Nephron progenitor cell (in vitro differentiated cells): ENCODE results near the gene HOTAIR.

Experiments
- DNase-seq: peaks from one replicate; pipeline ENCODE4 v3.0.0; 2021
- H3K27ac Mint-ChIP-seq: 2 replicates; pipeline ENCODE4 v1.8.0; 2021; ENCODE audit warnings: mild to moderate bottlenecking, moderate library complexity, mixed read lengths
- H3K27me3 Mint-ChIP-seq: 2 replicates; pipeline ENCODE4 v1.8.0; 2021; ENCODE audit warnings: mild to moderate bottlenecking, low read depth, mixed read lengths; ENCODE audit not compliant: poor library complexity
- H3K36me3 Mint-ChIP-seq: 2 replicates; pipeline ENCODE4 v1.8.0; 2021; ENCODE audit warnings: low read depth, mixed read lengths
- H3K4me1 Mint-ChIP-seq: 2 replicates; pipeline ENCODE4 v1.8.0; 2021; ENCODE audit warnings: mixed read lengths
- H3K4me3 Mint-ChIP-seq: 2 replicates; pipeline ENCODE4 v1.8.0; 2021; ENCODE audit warnings: mild to moderate bottlenecking, moderate library complexity, mixed read lengths
- H3K9me3 Mint-ChIP-seq: 2 replicates; pipeline ENCODE4 v1.8.0; 2021; ENCODE audit warnings: mild to moderate bottlenecking, moderate library complexity, mixed read lengths
- CTCF ChIP-seq: fragments of 200-600 bp; sonication (generic); IDR thresholded peaks from 2 replicates; pipeline ENCODE4 v1.5.0; 2021; ENCODE audit warnings: antibody characterized with exemption

Gene HOTAIR

GRCh38 chr12:53937596-53938325 is 37.0 kb downstream of the HOTAIR start:
- H3K9me3 Mint-ChIP-seq = peaks cover 12% of the 10 kb centered on the region
- no peak for TF ChIP-seq CTCF
- H3K27ac Mint-ChIP-seq = no peak overlapping the region
- no peak overlapping the region for H3K4me3 Mint-ChIP-seq
- H3K27me3 Mint-ChIP-seq = peaks cover 100% of the 10 kb centered on the region
- no peak for DNase-seq
- H3K4me1 Mint-ChIP-seq = peaks cover 6% of the 10 kb centered on the region
- no peaks in the 10 kb centered on the region for H3K36me3 Mint-ChIP-seq

GRCh38 chr12:53937099-53937498 is 37.7 kb downstream of the HOTAIR start:
- no peak for TF ChIP-seq CTCF
- DNase-seq = no peak
- Mint-ChIP-seq H3K36me3 (no peaks in the 10 kb centered on the region), H3K4me3 (no peak overlapping the region), H3K27ac (no peak overlapping the region), H3K9me3 (peaks cover 9% of the 10 kb centered on the region), H3K27me3 (peaks cover 100% of the 10 kb centered on the region), H3K4me1 (peaks cover 6% of the 10 kb centered on the region)

DNA sequence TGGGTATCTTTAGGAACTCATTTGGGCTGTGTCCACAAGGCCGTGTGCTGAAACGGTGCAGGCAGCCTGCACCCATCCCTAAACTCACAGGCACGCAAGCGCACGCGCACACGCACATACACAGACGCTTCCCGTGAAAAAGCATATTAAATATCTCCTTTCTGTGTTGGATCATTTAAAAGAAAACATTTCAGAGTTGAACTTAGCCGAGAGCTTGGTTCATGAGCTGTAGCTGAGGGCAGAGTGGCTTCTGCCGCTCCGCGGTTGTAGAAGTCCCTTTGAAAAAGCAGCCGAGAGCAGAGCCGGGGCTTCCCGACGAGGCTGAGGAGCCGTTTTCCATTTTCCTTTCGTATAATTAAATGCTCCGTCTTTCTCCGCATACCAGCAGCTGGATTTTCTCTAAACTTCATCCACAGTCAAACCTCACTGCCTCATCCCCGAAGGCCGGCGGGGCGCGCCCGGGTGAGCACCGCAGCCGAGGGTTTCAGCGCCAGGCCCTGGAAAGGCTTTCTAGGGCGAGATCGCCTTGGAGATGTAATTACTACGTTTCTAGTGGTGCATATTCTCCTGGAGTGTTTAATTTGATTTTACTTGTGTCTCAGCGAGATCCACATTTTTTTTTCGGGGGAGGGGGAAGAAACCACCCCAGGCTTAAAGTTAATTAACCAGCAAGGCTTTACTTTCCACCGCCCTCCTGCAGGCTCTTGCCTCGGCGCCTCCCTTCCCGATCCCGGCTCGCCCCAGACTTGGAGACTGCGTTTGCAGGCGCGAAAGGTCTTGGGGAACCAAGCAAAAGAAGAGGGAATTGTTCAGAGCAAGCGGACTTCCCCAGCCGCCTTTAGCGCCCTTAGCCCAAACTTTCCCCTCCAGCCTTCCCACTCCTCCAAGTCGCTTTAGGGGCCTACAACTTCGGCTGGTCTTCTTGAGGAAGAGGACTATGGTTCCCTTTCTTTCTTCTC is 39.1 kb downstream of the HOTAIR start:
- peak; percentile 37 for DNase-seq
- H3K4me3 Mint-ChIP-seq = peak overlapping the region; percentile 64

DNA sequence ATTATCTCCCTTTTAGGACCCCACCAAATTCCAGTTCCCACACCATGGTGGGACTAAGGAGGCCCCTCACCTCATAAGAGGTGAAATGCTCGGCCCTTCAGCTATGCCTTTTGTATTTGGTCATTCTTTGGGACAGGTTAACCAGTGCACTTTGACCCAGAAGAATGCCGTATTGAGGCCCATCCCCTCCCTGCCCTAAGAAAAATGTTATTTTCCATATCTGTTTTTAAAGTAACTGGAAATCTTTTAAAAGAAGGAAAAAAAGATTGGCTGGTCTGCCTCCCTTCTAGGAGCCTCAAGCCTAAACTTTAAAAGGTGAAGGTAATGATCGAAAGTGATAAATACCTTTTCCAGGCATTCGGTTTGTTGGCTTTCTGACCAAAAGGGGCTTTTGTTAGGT is 41.8 kb downstream of the HOTAIR start:
- Mint-ChIP-seq H3K27me3 (peaks cover 100% of the 10 kb centered on the region), H3K36me3 (no peaks in the 10 kb centered on the region), H3K4me3 (no peak overlapping the region), H3K27ac (no peak overlapping the region), H3K4me1 (peaks cover 6% of the 10 kb centered on the region), H3K9me3 (peaks cover 13% of the 10 kb centered on the region)
- no peak for DNase-seq
- TF ChIP-seq CTCF = no peak

More for the DNA sequence above, 39.1 kb downstream of the HOTAIR start:
- no peak overlapping the region for H3K27ac Mint-ChIP-seq
- no peak for TF ChIP-seq CTCF
- H3K36me3 Mint-ChIP-seq = no peaks in the 10 kb centered on the region
- H3K27me3 Mint-ChIP-seq = peaks cover 100% of the 10 kb centered on the region
- peaks cover 9% of the 10 kb centered on the region for H3K9me3 Mint-ChIP-seq
- H3K4me1 Mint-ChIP-seq = peaks cover 6% of the 10 kb centered on the region

GRCh38 chr12:53931844-53932581 is 42.7 kb downstream of the HOTAIR start:
- no peak for TF ChIP-seq CTCF
- Mint-ChIP-seq H3K27ac (no peak overlapping the region), H3K27me3 (peaks cover 100% of the 10 kb centered on the region), H3K36me3 (no peaks in the 10 kb centered on the region), H3K4me3 (no peak overlapping the region), H3K9me3 (peaks cover 14% of the 10 kb centered on the region), H3K4me1 (peaks cover 6% of the 10 kb centered on the region)
- no peak for DNase-seq
